Smooth muscle cell (in vitro differentiated cells): Measurements from ENCODE around the gene RAMP3. TPM values are rescaled to one million over a fixed set of nuclear protein-coding genes. Genes with fewer than 3 reads are reported as not detected.

Experiments used
- DNase-seq: peaks from one replicate; lab custom pipeline; 2025; ENCODE audit not compliant: unreplicated experiment; lab: John Stamatoyannopoulos, UW
- H2AFZ ChIP-seq: fragments of 200-600 bp; sonication (generic); 2 replicates; pipeline ENCODE4 v1.6.0; 2016; ENCODE audit warnings: antibody characterized with exemption, low read depth, mild to moderate bottlenecking
- H3F3A ChIP-seq: fragments of 200-600 bp; sonication (generic); 2 replicates; pipeline ENCODE4 v1.6.0; 2017; ENCODE audit warnings: antibody characterized with exemption, low read depth
- H3K27ac ChIP-seq: fragments of 200-600 bp; sonication (generic); 2 replicates; pipeline ENCODE4 v1.5.1; 2016; ENCODE audit warnings: low read depth, mild to moderate bottlenecking
- H3K27me3 ChIP-seq: fragments of 200-600 bp; sonication (generic); 2 replicates; pipeline ENCODE4 v1.6.1; 2016; ENCODE audit warnings: low read depth, mild to moderate bottlenecking
- H3K36me3 ChIP-seq: fragments of 200-600 bp; sonication (generic); 2 replicates; pipeline ENCODE4 v1.5.1; 2016; ENCODE audit warnings: low read depth
- H3K4me1 ChIP-seq: fragments of 200-600 bp; sonication (generic); 2 replicates; pipeline ENCODE4 v1.5.1; 2016; ENCODE audit warnings: low read depth
- H3K4me2 ChIP-seq: fragments of 200-600 bp; sonication (generic); 2 replicates; pipeline ENCODE4 v1.6.0; 2016; ENCODE audit warnings: mild to moderate bottlenecking
- H3K4me3 ChIP-seq: fragments of 200-600 bp; sonication (generic); 2 replicates; pipeline ENCODE4 v1.5.1; 2016; ENCODE audit warnings: mild to moderate bottlenecking
- H3K79me2 ChIP-seq: fragments of 200-600 bp; sonication (generic); 2 replicates; pipeline ENCODE4 v1.6.0; 2016; ENCODE audit warnings: low read depth, mild to moderate bottlenecking
- H3K9ac ChIP-seq: fragments of 200-600 bp; sonication (generic); 2 replicates; pipeline ENCODE4 v1.6.0; 2016; ENCODE audit warnings: low read depth
- H3K9me3 ChIP-seq: fragments of 200-600 bp; sonication (generic); replicated peaks from 2 replicates; pipeline ENCODE4 v1.5.1; 2016; ENCODE audit warnings: low read depth
- H4K20me1 ChIP-seq: fragments of 200-600 bp; sonication (generic); 2 replicates; pipeline ENCODE4 v1.6.0; 2016; ENCODE audit warnings: low read depth
- CTCF ChIP-seq: fragments of 200-600 bp; sonication (generic); IDR thresholded peaks from 2 replicates; pipeline ENCODE4 v1.5.1; 2017; ENCODE audit warnings: borderline replicate concordance, mild to moderate bottlenecking, antibody characterized with exemption; ENCODE audit not compliant: insufficient read depth, poor library complexity, severe bottlenecking
- WGBS: methylation state at CpG from one replicate; pipeline ENCODE4 v1.1.7; 2016; ENCODE audit warnings: low lambda C conversion rate; 5-methylcytosine and 5-hydroxymethylcytosine counted together
- polyA plus RNA-seq: library from polyadenylated mRNA; unstranded; fragments of >200 nt; fragmentation: Nextera tagmentation; extraction: Ambion mirVana; gene quantifications from 2 replicates; pipeline ENCODE4 v1.2.1, GENCODE V29; 2016
- total RNA-seq: library from RNA; depleted of rRNA; stranded (reverse); fragments of >200 nt; gene quantifications from 2 replicates; pipeline ENCODE4 v1.2.3, GENCODE V29; 2014

RAMP3 gene
- total and polyA plus RNA-seq, 2 experiments from 2014 or later = not detected

GRCh38 chr7:45176886-45177731 lies 19.5 kb downstream of the RAMP3 start:
- H2AFZ ChIP-seq = no peak overlapping the region
- no peak overlapping the region for H3K4me2 ChIP-seq
- H3K4me1 ChIP-seq = no peaks in the 10 kb centered on the region
- no peak for DNase-seq
- H4K20me1 ChIP-seq = no peaks in the 10 kb centered on the region
- H3K9me3 ChIP-seq = no peaks in the 10 kb centered on the region
- H3K9ac ChIP-seq = no peak overlapping the region
- H3K4me3 ChIP-seq = no peak overlapping the region
- WGBS = 91% methylated on average over 19 of the region's 19 CpGs
- no peaks in the 10 kb centered on the region for H3F3A ChIP-seq
- H3K27ac ChIP-seq = no peak overlapping the region
- H3K36me3 ChIP-seq = no peaks in the 10 kb centered on the region
- no peak for TF ChIP-seq CTCF
- peaks cover 16% of the 10 kb centered on the region for H3K27me3 ChIP-seq
- H3K79me2 ChIP-seq = no peaks in the 10 kb centered on the region

GRCh38 chr7:45177801-45178200 lies 20.2 kb downstream of the RAMP3 start:
- Histone ChIP-seq H3K79me2 (no peaks in the 10 kb centered on the region), H2AFZ (no peak overlapping the region), H3F3A (no peaks in the 10 kb centered on the region), H3K4me2 (no peak overlapping the region), H3K36me3 (no peaks in the 10 kb centered on the region), H4K20me1 (no peaks in the 10 kb centered on the region), H3K4me3 (no peak overlapping the region), H3K9ac (no peak overlapping the region), H3K27ac (no peak overlapping the region), H3K9me3 (no peaks in the 10 kb centered on the region), H3K27me3 (peaks cover 19% of the 10 kb centered on the region), H3K4me1 (no peaks in the 10 kb centered on the region)
- WGBS = 90% methylated on average over 3 of the region's 3 CpGs
- no peak for DNase-seq
- TF ChIP-seq CTCF = no peak

GRCh38 chr7:45178241-45179225 lies 20.9 kb downstream of the RAMP3 start:
- 76% methylated on average over 13 of the region's 13 CpGs for WGBS
- H3K36me3 ChIP-seq = no peaks in the 10 kb centered on the region
- DNase-seq = no peak
- TF ChIP-seq CTCF = no peak
- H3K27ac ChIP-seq = no peak overlapping the region
- H2AFZ ChIP-seq = no peak overlapping the region
- no peak overlapping the region for H3K4me3 ChIP-seq
- H3K79me2 ChIP-seq = no peaks in the 10 kb centered on the region
- H3K4me1 ChIP-seq = no peaks in the 10 kb centered on the region
- H3K9ac ChIP-seq = no peak overlapping the region
- no peak overlapping the region for H3K4me2 ChIP-seq
- H4K20me1 ChIP-seq = no peaks in the 10 kb centered on the region
- H3K27me3 ChIP-seq = peaks cover 19% of the 10 kb centered on the region
- H3F3A ChIP-seq = no peaks in the 10 kb centered on the region
- H3K9me3 ChIP-seq = no peaks in the 10 kb centered on the region
